H1 (cell line): ENCODE measurements around the gene ARHGEF16. TPM values are rescaled to one million over a fixed set of nuclear protein-coding genes. Genes with fewer than 3 reads are reported as not detected.

ENCODE experiments used
- BCL11A ChIP-seq, 2 experiments: IDR thresholded peaks; one replicate each; pipeline ENCODE4 v1.6.1; 2011; ENCODE audit warnings: low read depth in 2 of 2, low read length in 2 of 2, mild to moderate bottlenecking in 2 of 2
- CTBP2 ChIP-seq: IDR thresholded peaks from 2 replicates; pipeline ENCODE4 v1.7.0; 2011; ENCODE audit warnings: borderline replicate concordance, mild to moderate bottlenecking, moderate library complexity, mixed read lengths, low read length; ENCODE audit not compliant: insufficient read depth, insufficient read length
- EP300 ChIP-seq, 2 experiments: IDR thresholded peaks; 1 replicate in 1 of 2; 2 replicates in 1 of 2; pipeline ENCODE4 v1.6.1; 2011 to 2012; ENCODE audit warnings: low read depth in 2 of 2, low read length in 2 of 2, mild to moderate bottlenecking in 2 of 2, borderline replicate concordance in 1 of 2, inconsistent platforms in 1 of 2, moderate library complexity in 1 of 2
- FOSL1 ChIP-seq: IDR thresholded peaks from 2 replicates; pipeline ENCODE4 v1.6.1; 2011; ENCODE audit warnings: mild to moderate bottlenecking, low read depth, low read length, moderate library complexity; ENCODE audit not compliant: insufficient read depth
- NRF1 ChIP-seq: IDR thresholded peaks from 2 replicates; pipeline ENCODE4 v1.6.1; 2011; ENCODE audit warnings: mild to moderate bottlenecking, low read depth, low read length, improper control_type of control experiment
- RNF2 ChIP-seq: fragments of 200-900, 300-1000 bp; sonication (generic); IDR thresholded peaks from 2 replicates; pipeline ENCODE4 v1.7.1; 2016; ENCODE audit warnings: borderline replicate concordance, low read depth, mild to moderate bottlenecking, antibody characterized with exemption, low read length; ENCODE audit not compliant: poor library complexity, severe bottlenecking; ENCODE audit errors: missing control alignments
- SIX5 ChIP-seq: IDR thresholded peaks from 2 replicates; pipeline ENCODE4 v1.6.1; 2011; ENCODE audit warnings: mild to moderate bottlenecking, low read depth, low read length
- polyA plus RNA-seq, 7 experiments: library from polyadenylated mRNA; depleted of rRNA in 3 of 7; stranded (reverse) in 5 of 7; unstranded in 2 of 7; fragments of >200 nt in 5 of 7; fragments of 200-250 nt in 2 of 7; gene quantifications; 1 replicate in 5 of 7; 2 replicates in 1 of 7; 4 replicates in 1 of 7; pipeline versions ENCODE4 v1.2.1 to v1.2.3, GENCODE V29; 2011 to 2013; ENCODE audit warnings: missing spikeins in 2 of 7, mixed read lengths in 2 of 7
- total RNA-seq: library from RNA; stranded (reverse); fragmentation: NEBNext Ultra II Directional; extraction: Animal tissue kit (Norgen Biotek cat#: 25700); gene quantifications from 2 replicates; pipeline ENCODE4 v1.2.1, GENCODE V29; 2021
- TF ChIP-seq, protein P1 (sequence below), 3 experiments: IDR thresholded peaks; 1 replicate in 2 of 3; 2 replicates in 1 of 3; pipeline versions ENCODE4 v1.5.1 to v1.6.1; 2011; ENCODE audit warnings: low read length in 3 of 3, mild to moderate bottlenecking in 3 of 3, inconsistent platforms in 2 of 3, low read depth in 1 of 3, moderate library complexity in 1 of 3; ENCODE audit not compliant: insufficient read depth in 1 of 3; ENCODE audit errors: control extremely low read depth in 1 of 3
- TF ChIP-seq, protein P2 (sequence below): IDR thresholded peaks from 2 replicates; pipeline ENCODE4 v1.6.1; 2012; ENCODE audit warnings: inconsistent platforms

ARHGEF16 gene
- total and polyA plus RNA-seq, 2 of the 8 experiments (the other 6 are each of a cell fraction or from before 2014, with no cell fraction given) = 18.3 to 20.7 TPM

DNA sequence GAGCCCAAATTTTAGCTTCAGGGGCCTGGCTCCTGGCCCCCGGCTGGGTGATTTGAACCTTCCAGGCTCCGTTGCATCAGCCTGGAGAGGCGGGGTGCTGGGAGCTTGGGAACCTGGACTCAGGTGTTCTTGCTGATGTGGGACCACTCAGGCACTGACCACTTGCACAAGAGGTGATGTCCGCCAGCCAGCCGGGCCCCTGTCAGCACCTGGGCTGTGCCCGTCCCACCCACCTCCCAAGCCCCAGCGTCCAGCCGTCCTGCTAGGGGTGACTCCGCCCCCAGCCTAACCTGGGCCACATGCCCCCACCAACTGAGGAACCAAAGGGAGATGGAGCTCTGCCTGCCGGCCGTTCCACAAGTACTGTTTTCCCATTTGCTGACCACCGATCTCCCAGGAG is 47.4 kb upstream of the ARHGEF16 start (continued):
- TF ChIP-seq, protein P1, sequence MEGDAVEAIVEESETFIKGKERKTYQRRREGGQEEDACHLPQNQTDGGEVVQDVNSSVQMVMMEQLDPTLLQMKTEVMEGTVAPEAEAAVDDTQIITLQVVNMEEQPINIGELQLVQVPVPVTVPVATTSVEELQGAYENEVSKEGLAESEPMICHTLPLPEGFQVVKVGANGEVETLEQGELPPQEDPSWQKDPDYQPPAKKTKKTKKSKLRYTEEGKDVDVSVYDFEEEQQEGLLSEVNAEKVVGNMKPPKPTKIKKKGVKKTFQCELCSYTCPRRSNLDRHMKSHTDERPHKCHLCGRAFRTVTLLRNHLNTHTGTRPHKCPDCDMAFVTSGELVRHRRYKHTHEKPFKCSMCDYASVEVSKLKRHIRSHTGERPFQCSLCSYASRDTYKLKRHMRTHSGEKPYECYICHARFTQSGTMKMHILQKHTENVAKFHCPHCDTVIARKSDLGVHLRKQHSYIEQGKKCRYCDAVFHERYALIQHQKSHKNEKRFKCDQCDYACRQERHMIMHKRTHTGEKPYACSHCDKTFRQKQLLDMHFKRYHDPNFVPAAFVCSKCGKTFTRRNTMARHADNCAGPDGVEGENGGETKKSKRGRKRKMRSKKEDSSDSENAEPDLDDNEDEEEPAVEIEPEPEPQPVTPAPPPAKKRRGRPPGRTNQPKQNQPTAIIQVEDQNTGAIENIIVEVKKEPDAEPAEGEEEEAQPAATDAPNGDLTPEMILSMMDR (IDR thresholded peaks at IDR 0.05; ENCODE audit: control extremely low read depth in 1 of 3, insufficient read depth in 1 of 3, low read depth in 1 of 3, low read length in 3 of 3) = no peak
- TF ChIP-seq NRF1 (no peak), BCL11A (IDR thresholded peaks at IDR 0.05; ENCODE audit: low read depth in 2 of 2, low read length in 2 of 2) (no peak), RNF2 (no peak), CTBP2 (no peak), EP300 (IDR thresholded peaks at IDR 0.05; ENCODE audit: borderline replicate concordance in 1 of 2, low read depth in 2 of 2, low read length in 2 of 2) (no peak), SIX5 (no peak), FOSL1 (no peak)
- TF ChIP-seq, protein P2, sequence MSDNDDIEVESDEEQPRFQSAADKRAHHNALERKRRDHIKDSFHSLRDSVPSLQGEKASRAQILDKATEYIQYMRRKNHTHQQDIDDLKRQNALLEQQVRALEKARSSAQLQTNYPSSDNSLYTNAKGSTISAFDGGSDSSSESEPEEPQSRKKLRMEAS = no peak
